NCI-H2029 treated with DMSO at 0.1 percent for 48 hours (cell line): ENCODE results near the gene DOC2B.

Experiments
- DNase-seq: peaks from one replicate; lab custom pipeline; 2025; lab: John Stamatoyannopoulos, UW

The DOC2B gene

DNA sequence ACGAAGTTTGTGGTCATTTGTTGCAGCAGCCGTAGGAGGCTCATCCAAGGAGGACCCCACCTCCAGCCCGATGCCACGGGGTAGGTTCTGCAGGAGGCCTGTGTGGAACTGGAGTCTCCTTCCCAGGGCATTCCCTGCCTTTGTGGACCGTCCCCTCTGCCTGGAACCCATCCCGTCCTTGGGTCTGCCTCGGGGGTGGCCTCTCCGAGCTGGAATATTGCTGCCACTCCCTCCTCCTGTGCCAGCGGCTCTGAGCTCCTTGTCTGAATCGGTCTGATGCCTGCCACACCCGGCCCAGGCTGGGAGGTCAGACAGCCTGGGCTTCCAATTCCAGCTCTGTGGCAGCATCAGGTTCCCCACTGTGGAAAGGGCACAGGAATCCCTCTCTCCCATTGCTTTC lies 18.8 kb downstream of the DOC2B start:
- no peak for DNase-seq

DNA sequence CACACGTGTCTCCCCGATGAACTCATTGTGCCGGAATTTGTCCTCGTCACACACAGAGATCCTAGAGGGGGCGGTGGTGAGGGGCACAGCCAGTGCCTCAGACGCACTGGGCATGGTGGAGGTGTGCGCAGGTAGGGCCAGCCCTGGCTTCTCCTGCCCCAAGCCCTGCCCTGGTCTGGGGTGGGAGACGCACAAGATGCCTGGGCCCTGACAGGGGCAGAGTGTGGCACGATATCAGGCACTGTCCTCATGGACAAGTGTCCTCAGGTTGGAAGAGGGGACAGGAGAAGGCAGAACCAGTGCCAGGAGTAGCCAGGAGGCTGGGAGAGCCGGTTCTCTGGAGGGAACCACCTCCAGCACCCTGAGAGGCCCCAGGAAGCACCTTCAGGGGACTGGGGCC lies 20.0 kb downstream of the DOC2B start:
- DNase-seq = no peak

GRCh38 chr17:160336-160735 lies 21.1 kb downstream of the DOC2B start:
- DNase-seq = no peak

GRCh38 chr17:159609-160008 lies 21.8 kb downstream of the DOC2B start:
- DNase-seq = no peak

DNA sequence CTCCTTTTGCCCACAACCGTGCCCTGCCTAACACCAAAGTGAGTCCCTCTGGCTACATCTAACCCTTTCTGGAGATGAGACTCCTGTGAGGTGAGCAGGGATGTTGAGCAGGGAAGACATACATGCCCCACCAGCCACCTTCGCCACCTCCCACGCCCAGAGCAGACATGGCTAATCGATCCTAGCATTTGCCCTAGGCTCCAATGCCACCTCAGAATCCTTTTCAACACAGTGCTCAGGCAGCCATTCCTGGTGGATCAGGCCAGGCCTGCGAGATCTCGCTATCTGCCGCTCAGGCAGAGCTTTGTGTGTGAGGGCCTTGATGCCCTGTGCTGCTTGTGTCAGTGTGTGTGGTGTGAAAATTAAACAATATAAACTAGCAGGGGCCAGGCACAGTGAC lies 23.1 kb downstream of the DOC2B start:
- no peak for DNase-seq

DNA sequence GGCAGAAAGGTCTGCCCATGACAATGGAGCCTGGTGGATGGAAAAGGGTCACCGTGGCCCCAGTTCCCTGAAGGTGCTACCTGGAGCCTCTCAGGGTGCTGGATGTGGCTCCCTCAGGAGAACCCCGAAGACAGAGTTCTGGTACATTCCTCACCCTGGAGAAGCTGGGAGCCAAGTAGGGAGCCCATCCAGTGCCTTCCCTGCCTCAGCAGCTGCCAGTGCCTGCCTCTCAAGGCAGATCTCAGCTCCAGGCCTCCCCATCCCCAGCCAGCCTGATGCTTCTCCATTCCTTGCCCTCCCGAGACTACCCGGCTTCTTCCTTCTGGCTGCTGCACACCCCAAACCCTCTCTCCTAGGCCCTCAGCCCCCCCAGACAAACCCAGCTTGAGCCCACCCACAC lies 23.5 kb downstream of the DOC2B start:
- no peak for DNase-seq

- no peak for DNase-seq
These were observed 24.5 kb downstream of the DOC2B start for GRCh38 chr17:156946-157345.

- DNase-seq = no peak
These were observed 25.3 kb downstream of the DOC2B start for GRCh38 chr17:156094-156621.

DNA sequence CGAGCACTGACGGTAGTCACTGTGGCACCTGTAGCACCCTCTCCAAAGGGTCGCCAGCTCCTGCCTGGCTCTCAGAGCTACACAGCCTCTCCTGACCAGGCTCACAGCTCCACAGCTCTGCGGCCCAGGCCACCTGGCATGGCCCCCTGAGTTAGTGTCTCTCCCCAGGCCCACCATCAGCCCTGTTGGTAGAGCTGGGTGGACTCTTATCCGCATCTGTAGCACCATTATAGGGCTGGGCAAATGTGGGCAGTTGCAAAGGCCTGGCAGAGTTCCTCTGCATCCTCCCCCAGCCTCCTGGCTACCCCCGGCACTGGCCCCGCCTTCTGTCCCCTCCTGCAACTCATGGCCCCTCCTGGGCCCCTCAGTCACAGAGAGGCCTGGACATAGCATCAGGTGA lies 25.9 kb downstream of the DOC2B start:
- DNase-seq = no peak

DNA sequence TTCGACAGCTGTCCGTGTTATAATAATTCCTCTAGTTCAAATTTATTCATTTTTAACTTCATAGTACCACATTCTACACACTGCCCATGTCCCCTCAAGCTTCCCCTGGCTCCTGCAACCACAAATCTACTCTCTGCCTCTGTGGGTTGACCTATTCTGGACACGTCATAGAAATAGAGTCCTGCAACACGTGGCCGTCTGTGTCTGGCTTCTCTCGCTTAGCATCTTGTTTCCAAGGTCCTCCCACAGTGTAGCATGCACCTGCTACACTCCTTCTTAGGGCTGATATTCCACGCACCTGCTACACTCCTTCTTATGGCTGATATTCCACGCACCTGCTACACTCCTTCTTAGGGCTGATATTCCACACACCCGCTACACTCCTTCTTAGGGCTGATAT lies 27.6 kb downstream of the DOC2B start:
- DNase-seq = no peak

DNA sequence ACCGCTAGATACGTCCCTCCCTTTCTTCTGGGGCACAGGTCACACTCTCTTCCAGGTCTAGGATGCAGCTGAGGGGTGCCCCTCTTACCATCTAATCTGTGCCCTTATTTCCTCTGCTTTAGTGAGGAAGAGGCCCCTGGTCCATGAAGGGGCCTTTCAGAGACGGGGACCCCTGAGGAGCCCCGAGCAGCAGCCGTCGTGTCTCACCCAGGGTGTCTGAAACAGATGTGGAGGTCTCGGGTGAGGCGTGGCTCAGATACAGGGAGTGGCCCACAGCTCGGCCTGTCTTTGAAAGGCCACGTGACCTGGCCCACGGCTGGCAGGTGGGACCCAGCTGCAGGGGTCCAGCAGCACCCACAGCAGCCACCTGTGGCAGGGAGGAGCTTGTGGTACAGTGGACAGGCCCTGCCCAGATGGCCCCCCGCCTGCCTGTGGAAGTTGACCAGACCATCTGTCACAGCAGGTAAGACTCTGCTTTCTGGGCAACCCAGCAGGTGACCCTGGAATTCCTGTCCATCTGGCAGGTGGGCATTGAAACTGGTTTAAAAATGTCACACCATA lies 28.5 kb downstream of the DOC2B start:
- DNase-seq = no peak

- no peak for DNase-seq
These were observed 29.3 kb downstream of the DOC2B start for GRCh38 chr17:151886-152859.

- no peak for DNase-seq
These were observed 30.4 kb downstream of the DOC2B start for GRCh38 chr17:151004-151403.

- DNase-seq = no peak
These were observed 31.4 kb downstream of the DOC2B start for GRCh38 chr17:149897-150584.

GRCh38 chr17:149231-149630 lies 32.2 kb downstream of the DOC2B start:
- DNase-seq = no peak

- no peak for DNase-seq
These were observed 32.7 kb downstream of the DOC2B start for GRCh38 chr17:148757-149156.

GRCh38 chr17:147796-148740 lies 33.4 kb downstream of the DOC2B start:
- no peak for DNase-seq

DNA sequence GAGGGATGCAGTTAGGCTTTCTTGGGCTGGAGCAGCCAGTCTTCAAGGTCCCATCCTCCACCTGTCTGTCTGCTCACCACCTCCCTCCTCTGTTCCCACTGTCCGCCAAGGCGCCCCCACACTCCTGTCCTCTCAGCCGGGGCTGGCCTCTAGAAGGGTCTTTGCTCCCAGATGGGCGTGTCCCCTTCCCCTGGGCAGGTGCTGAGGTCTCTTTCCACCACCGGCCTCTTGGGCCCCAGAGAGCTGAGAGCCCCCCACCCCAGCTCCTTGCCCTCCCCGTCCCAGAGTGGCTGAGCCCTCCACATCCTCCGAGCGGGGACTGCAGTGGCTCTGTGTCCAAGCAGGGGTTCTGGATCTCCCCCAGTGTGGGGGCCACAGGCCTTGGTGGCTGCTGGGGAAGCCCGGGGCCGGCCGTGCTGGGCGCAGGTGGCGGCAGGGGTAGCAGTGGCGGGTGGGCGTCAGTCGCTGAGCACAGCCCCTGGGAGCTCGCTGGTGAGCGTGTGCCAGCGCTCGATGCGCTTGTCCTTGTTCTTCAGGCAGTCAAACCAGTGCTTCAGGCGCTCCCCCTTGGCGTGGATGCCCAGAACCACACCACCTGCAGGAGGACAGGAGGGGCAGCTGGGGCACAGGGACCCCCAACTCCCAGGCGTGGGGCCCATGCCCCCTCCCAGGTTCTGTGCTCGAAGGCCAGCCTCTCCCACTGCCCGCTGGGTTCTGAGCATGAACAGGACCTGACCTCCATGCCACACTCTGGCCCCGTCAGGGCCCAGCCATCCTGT lies 34.3 kb downstream of the DOC2B start:
- DNase-seq = no peak

- DNase-seq = no peak
These were observed 34.9 kb downstream of the DOC2B start for GRCh38 chr17:146546-146945.

DNA sequence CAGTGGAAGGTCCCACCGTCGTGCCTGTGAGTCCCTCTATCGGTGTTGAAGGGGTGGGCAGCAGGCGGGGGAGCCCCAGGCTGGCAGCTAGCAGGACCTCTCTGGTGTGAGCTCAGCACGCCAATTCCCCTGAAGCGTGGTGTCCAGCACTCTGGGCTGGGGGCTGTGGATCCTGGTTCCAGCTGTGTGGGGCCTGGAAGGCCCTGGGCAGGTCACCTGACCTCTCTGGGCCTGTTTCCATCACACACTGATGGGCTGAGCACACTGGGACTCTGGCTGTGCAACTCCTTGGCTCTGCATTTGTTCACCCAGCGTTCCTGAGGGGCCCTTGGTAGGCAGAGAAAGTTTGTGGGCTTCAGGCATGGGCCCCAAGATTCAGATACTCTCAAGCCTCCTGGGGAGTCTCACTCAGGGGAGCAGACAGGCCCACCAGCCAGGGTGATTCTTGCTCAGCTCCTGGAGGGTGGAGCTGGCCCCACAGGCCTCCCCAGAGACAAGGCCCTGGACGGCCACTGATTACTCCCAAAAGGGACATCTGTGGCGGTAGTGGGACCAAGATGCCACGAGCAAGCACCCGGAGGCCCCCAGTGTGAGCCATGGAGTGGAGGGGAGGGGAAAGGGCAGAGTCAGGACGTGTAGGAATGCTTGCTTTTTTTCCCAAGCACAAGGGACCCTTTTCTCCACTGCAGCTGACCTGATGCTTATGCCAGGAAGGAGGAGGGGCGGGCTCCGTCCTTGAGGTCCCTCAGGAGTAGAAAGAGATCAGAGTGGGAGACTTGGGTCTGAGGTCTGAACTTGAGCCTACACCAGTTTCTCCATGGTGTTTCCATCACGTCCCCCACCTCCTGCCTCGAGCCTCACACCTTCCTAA lies 35.5 kb downstream of the DOC2B start:
- DNase-seq = no peak
